ENCODE data around the gene CTNND2.

The CTNND2 gene

DNA sequence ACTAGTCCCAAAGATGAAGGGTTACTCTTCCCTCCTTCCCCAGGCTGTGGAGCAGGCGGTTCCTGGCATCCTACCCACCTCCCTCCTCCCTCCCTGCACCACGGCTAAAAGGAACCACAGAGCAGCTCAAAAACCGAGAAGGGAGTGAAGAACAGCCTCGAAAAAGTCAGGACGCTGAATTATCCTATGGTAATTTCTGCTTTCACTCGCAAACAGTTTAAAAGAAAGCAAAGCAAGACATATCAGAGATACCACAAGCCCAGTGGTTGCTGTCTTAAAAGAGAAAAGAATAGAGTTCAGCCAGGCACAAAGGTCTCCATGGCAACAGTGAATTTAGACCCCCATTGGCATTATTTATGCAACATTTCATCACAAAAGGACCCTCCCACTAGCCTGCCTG is 315.4 kb downstream of the CTNND2 start:
- no peak for DNase-seq (ENCODE audit: low spot score)

DNA sequence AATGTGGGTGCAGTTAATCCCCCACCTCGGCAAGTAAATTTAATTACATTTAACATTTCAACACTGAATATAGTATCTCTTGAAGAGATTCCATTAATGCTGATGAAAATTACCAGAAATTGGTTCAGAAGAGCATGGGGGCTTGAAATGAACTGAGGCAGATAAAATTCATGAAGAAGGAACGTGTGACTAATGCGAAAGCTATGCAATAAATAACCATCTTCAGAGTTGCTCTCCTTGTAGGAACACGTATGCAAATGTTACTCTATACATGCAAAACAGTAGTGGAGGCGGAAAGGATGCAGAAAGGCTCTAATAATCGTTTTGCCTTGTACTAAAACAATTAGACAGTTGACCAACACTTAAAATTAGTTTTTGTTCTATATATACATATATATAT is 320.2 kb downstream of the CTNND2 start:
- DNase-seq (ENCODE audit: low spot score) = no peak

GRCh38 chr5:11579351-11579750 is 324.9 kb downstream of the CTNND2 start:
- no peak for DNase-seq (ENCODE audit: low spot score)

DNA sequence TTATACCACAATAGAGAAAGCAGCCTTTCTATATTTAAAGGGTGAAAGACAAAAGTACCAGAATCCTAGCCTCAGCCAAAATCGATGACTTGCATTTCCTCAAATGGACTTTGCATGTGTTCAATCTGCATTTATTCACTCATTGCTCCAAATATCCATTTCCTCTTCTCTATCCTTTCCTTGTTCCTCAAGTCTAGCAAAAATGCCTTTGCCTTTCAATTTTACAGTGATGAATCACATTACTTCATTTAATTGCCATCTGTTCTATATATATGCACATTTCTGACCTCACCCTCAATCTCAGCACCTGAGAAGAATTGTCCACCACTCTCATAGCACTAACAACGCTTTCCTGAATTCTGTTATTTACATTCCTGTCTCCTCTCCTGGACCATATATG is 329.5 kb downstream of the CTNND2 start:
- no peak for DNase-seq (ENCODE audit: low spot score)

- no peak for DNase-seq (ENCODE audit: low spot score)
Measured at GRCh38 chr5:11573140-11573992, 330.9 kb downstream of the CTNND2 start.

DNA sequence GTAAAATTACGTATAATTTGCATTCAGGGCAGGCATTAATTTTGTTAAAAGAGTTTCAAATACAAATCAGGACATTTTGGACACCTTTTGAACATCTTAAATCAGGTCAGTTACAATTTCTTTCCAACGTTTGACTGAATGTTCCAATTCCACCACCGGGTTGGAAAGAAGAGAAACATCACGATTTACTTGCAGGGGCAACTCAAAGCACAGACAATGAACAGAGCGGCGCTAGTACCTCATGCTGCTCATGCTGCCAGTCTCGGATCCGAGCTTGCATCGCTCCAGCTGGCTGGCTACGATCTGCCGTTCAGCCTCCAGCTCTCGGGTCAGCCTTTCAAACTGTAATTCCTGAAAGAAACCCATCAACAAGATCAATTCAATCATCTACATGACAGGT is 339.5 kb downstream of the CTNND2 start:
- DNase-seq (ENCODE audit: low spot score) = no peak

- DNase-seq (ENCODE audit: low spot score) = no peak
Measured at GRCh38 chr5:11563822-11564221, 340.4 kb downstream of the CTNND2 start.

GRCh38 chr5:11560915-11561697 is 343.1 kb downstream of the CTNND2 start:
- DNase-seq (ENCODE audit: low spot score) = no peak

GRCh38 chr5:11557063-11557462 is 347.2 kb downstream of the CTNND2 start:
- no peak for DNase-seq (ENCODE audit: low spot score)

GRCh38 chr5:11555171-11555570 is 349.1 kb downstream of the CTNND2 start:
- no peak for DNase-seq (ENCODE audit: low spot score)

GRCh38 chr5:11547730-11548129 is 356.5 kb downstream of the CTNND2 start:
- DNase-seq (ENCODE audit: low spot score) = no peak

DNA sequence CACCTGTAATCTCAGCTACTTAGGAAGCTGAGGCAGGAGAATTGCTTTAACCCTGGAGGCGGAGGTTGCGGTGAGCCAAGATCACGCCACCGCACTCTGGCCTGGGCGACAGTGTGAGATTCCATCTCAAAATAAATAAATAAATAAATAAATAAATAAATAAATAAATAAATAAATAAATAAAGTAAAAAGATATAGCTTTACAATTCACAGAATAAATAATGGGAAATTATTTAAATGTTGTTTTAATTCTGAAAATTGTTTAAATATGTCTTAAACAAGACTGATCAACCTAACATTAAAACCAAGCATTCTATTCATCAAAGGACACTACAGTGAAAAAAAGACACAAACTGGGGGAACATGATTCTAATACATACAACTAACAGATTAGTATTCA is 357.1 kb downstream of the CTNND2 start:
- no peak for DNase-seq (ENCODE audit: low spot score)

DNA sequence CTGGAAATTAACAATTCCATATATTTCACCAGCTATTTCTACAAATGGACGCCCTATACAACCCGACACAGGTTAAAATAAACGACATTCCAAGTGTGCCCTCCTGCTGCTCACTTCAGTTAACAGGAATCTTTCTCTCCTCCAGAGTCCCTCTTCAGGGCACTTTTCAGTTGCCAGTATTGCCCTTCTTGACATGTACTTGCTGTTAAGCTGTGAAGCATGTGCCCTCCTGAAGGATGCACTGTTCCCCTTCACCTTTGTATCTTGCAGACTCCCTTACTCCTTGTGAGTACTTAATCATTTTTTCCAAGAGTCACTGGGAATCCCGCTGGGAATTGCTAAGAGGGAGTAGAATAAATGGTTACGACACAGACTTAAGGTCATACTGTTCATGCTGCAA is 364.1 kb downstream of the CTNND2 start:
- DNase-seq (ENCODE audit: low spot score) = no peak

DNA sequence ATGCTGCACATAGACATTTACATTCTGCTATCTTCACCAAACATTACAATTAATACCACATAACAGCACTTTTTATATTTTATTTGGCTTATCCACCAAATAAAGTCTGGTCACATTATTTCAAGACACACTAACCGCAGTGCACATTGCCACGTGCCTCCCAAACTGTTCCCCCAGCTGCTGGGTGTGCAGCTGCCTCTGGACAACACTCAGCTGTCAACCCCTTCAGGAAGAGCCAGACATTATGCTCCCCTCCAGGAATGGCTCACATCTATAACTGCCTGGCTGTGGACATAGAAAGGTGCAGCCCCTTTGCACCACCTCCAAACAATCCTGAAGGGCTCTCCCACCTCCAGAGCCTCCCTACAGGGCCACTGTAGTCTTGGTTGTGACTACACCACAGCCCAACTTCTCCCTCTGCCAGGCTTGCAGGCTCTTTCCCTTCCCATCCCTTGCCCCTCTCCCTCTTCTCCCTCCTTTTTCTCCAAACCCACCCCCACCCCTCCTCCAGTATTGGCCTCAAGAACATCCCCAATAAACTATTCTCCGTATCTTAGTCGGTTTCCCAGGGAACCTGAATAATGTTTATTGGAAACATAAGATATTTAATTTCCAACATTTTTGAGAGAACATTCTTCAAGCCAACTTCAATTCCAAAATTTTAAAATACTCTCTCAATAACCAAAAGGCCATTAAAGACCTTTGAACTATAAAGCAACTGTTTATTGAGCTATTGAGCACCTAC is 372.3 kb downstream of the CTNND2 start:
- DNase-seq (ENCODE audit: low spot score) = no peak

DNA sequence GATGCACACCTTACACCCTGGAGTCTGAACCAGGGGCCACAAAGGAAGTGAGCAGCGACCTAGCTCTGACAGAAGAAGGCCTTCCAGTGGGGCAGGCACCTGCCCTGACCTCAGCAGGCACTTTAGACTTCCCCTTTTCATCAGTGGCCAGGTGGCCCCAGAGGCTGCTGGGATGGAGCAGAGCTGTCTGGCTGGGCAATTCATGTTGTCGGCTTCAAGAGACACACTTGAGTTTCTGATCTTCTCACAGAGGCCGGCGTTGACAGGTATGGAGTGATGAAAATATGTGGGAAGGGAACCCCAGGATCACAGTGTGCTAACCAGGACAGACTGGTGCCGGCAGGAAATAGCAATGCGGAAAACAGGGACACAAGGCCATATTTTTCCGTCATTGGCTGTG is 375.5 kb downstream of the CTNND2 start:
- DNase-seq (ENCODE audit: low spot score) = no peak

GRCh38 chr5:11527652-11528349 is 376.4 kb downstream of the CTNND2 start:
- DNase-seq (ENCODE audit: low spot score) = no peak

- no peak for DNase-seq (ENCODE audit: low spot score)
Measured at GRCh38 chr5:11525020-11525419, 379.2 kb downstream of the CTNND2 start.

GRCh38 chr5:11524188-11524587 is 380.1 kb downstream of the CTNND2 start:
- no peak for DNase-seq (ENCODE audit: low spot score)

GRCh38 chr5:11522796-11523195 is 381.4 kb downstream of the CTNND2 start:
- no peak for DNase-seq (ENCODE audit: low spot score)

GRCh38 chr5:11520241-11520930 is 383.9 kb downstream of the CTNND2 start:
- no peak for DNase-seq (ENCODE audit: low spot score)

- no peak for DNase-seq (ENCODE audit: low spot score)
Measured at GRCh38 chr5:11519236-11519635, 385.0 kb downstream of the CTNND2 start.

All from germinal center (tissue), 1 donor.